ENCODE data around the gene GRAP2. TPM values are rescaled to one million over a fixed set of nuclear protein-coding genes. Genes with fewer than 3 reads are reported as not detected.

GRAP2 gene
- total and polyA plus RNA-seq, 11 donors = 0.24 to 5.0 (median 0.85) TPM; not detected in 1

DNA sequence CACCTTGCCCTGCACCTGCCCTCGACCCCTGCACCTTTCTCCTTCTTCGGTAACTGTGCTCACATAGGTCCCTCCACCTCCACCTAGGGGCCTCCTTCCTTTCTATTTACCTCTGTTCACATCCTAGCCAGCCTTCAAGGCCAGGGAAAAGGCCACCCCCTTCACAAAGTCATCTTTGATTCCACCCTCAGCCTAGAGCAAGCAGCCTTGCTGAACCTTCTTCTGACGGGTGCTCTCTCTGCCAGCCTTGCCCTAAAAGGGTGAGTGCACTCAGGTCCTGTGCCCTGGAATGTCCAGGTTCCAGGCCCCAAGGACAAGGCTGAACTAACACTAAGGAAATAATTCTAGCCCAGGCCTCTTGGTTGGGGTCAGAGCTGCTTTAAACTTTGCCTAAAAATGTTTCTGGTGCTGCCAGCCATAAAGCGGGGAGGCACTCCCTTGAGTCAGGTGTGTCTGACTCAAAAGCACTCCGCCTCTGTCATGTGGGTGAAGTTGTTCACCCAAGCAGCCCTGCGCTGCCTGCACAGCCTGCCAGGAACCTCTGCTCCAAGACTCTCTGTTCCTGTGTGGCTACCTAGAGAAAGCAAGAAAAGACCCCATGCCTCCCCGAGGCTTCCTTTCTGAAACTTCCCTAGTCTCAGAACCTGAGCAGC is 84.6 kb downstream of the GRAP2 start:
- Histone ChIP-seq H3K9me3 (no peaks in the 10 kb centered on the region), H3K4me1 (peaks cover 0 to 19% (median 0%) of the 10 kb centered on the region in 12 donors), H3K4me3 (no peak overlapping the region), H3K36me3 (no peaks in the 10 kb centered on the region), H3K27me3 (peaks cover 0 to 4% (median 0%) of the 10 kb centered on the region in 9 donors), H3K27ac (no peak overlapping the region)
- intact Hi-C loops (cut with DNase I) = no loop called here
- no peak for DNase-seq
- no peak for ATAC-seq
- no peak for TF ChIP-seq POLR2A (IDR thresholded peaks at IDR 0.05)
- TF ChIP-seq, protein P1, sequence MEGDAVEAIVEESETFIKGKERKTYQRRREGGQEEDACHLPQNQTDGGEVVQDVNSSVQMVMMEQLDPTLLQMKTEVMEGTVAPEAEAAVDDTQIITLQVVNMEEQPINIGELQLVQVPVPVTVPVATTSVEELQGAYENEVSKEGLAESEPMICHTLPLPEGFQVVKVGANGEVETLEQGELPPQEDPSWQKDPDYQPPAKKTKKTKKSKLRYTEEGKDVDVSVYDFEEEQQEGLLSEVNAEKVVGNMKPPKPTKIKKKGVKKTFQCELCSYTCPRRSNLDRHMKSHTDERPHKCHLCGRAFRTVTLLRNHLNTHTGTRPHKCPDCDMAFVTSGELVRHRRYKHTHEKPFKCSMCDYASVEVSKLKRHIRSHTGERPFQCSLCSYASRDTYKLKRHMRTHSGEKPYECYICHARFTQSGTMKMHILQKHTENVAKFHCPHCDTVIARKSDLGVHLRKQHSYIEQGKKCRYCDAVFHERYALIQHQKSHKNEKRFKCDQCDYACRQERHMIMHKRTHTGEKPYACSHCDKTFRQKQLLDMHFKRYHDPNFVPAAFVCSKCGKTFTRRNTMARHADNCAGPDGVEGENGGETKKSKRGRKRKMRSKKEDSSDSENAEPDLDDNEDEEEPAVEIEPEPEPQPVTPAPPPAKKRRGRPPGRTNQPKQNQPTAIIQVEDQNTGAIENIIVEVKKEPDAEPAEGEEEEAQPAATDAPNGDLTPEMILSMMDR (IDR thresholded peaks at IDR 0.05) = no peak
- 81 to 89% (median 84%) methylated on average over 5 to 7 of the region's 7 CpGs for WGBS, 4 donors

DNA sequence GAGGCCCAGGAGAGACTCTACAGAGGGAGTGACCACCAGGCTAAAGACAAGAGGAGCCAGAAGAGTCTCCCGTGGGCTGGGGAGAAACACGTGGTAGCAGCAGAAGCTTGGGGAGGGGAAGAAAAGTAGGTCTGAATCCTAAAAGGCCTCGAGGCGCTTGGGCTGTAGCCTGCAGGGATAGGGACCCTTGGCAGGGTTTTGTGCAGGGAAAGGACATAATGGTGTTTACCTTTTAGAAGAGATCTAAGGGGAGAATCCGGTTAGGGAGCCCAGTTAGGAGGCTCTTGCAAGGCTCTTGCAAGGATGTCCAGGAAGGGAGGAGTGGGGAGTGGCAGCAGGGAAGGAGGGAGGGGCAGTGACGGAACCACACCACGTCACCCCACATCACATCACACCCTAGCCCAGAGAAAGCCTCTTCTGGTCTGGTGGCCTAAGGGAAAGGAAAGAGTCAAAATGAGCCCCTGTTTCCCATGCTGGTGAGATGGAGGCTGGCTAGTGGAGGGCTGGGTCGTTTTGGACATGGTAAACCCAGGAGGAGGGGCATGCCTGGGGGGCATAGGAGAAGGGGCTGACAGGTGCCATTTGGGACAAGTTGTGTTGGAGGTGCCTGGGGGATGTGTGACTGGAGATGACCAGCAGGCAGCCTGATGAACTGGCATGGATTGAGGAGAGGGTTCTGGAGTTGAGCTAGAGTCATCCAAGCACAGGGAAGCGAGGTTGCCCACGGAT is 87.7 kb downstream of the GRAP2 start:
- Histone ChIP-seq H3K27ac (no peak overlapping the region), H3K27me3 (peaks cover 0 to 12% (median 0%) of the 10 kb centered on the region in 9 donors), H3K9me3 (no peaks in the 10 kb centered on the region), H3K4me3 (no peak overlapping the region), H3K4me1 (peaks cover 0 to 32% (median 0%) of the 10 kb centered on the region in 12 donors), H3K36me3 (no peaks in the 10 kb centered on the region)
- no peak for TF ChIP-seq POLR2A (IDR thresholded peaks at IDR 0.05)
- TF ChIP-seq, protein P1 (IDR thresholded peaks at IDR 0.05) = no peak
- DNase-seq (no peak), ATAC-seq (no peak)
- intact Hi-C loops (cut with DNase I) = no loop called here
- WGBS, 4 donors = 55 to 74% (median 67%) methylated on average over 10 of the region's 10 CpGs

DNA sequence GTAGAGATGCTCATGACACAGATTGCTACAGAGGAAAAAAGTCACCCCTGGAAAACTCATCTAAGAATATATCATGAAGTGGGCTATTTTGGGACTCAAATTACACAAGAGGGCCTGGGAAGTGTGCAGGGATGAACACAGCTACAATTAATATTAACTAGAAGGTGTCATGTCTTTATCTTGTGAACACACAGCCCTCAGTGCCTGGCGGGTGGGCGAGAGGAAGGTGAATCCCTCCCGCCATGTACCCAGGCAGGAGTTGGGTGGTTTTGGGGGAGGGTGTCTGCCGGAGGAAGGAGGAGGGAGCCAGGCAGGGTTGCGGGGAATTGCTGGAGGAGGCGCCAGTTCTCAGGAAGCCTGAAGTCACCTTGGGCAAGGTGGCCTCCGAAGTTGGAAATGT is 88.7 kb downstream of the GRAP2 start:
- Histone ChIP-seq H3K4me1 (peaks cover 0 to 36% (median 0%) of the 10 kb centered on the region in 12 donors), H3K4me3 (no peak overlapping the region), H3K9me3 (no peaks in the 10 kb centered on the region), H3K27me3 (peaks cover 0 to 20% (median 4%) of the 10 kb centered on the region in 9 donors), H3K36me3 (no peaks in the 10 kb centered on the region), H3K27ac (peak overlapping the region in 9 of 12 donors; percentile 4 to 75 (median 58))
- intact Hi-C loops (cut with DNase I) = no loop called here
- TF ChIP-seq, protein P1 (IDR thresholded peaks at IDR 0.05) = no peak
- TF ChIP-seq POLR2A (IDR thresholded peaks at IDR 0.05) = no peak
- ATAC-seq (peak in 3 of 4 donors; percentile 35 to 67 (median 43)), DNase-seq (no peak)
- 42 to 61% (median 58%) methylated on average over 7 of the region's 7 CpGs for WGBS, 4 donors

DNA sequence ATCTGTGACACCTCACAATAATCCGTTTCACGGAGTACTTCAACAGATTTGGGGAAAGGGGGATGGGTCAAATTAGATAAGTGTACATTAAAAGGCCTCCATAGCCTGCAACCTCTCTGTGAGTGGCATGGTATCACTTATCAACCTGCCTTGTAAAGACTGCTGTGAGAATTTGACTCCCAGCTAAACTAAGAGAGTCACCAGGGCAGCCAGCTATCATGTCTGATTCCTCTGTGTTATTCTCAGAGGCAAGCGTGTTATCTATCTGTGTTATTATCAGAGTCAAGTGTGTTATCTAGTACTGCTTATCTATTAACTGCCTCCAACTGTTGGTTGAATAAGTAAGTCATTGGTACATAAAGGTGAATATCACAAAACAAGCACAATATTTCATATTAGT is 89.8 kb downstream of the GRAP2 start:
- Histone ChIP-seq H3K36me3 (no peaks in the 10 kb centered on the region), H3K27me3 (peaks cover 0 to 29% (median 9%) of the 10 kb centered on the region in 9 donors), H3K4me3 (no peak overlapping the region), H3K9me3 (no peaks in the 10 kb centered on the region), H3K27ac (peak overlapping the region in 11 of 12 donors; percentile 4 to 75 (median 46)), H3K4me1 (peaks cover 0 to 42% (median 0%) of the 10 kb centered on the region in 12 donors)
- intact Hi-C loops (cut with DNase I) = no loop called here
- ATAC-seq (no peak), DNase-seq (no peak)
- 41 to 61% (median 59%) methylated on average over 3 of the region's 3 CpGs for WGBS, 4 donors
- TF ChIP-seq, protein P1 (IDR thresholded peaks at IDR 0.05) = no peak
